OCI-LY7 (cell line): ENCODE data around the gene GNB5. TPM values are rescaled to one million over a fixed set of nuclear protein-coding genes. Genes with fewer than 3 reads are reported as not detected.

ENCODE experiments used
- BruUV-seq: library from RNA; stranded (reverse); fragments of 400-500 nt; replicated peaks from 2 replicates; lab custom pipeline; 2021; lab: Mats Ljungman, UMichigan
- CTCF ChIA-PET: fragments of 300-600 bp; sonication (Branson Sonifier 250); formaldehyde crosslinking; loops from one replicate; lab custom pipeline; 2022; ENCODE audit warnings: antibody characterized with exemption; ENCODE audit not compliant: unreplicated experiment; lab: Charles Lee
- POLR2A ChIA-PET: fragments of 300-600 bp; sonication (Branson Sonifier 250); formaldehyde crosslinking; loops from one replicate; lab custom pipeline; 2022; ENCODE audit warnings: antibody characterized with exemption; lab: Charles Lee
- DNase-seq: peaks from one replicate; pipeline ENCODE4 v3.0.0-alpha.2; 2015; ENCODE audit warnings: low spot score
- H2AFZ ChIP-seq: fragments of 200-600 bp; sonication (generic), shearing (Covaris generic); 2 replicates; pipeline ENCODE4 v1.6.1; 2014; ENCODE audit warnings: mild to moderate bottlenecking, antibody characterized with exemption, low read length, moderate library complexity
- H3K27ac ChIP-seq: fragments of 200-600 bp; sonication (generic); 2 replicates; pipeline ENCODE4 v1.5.1; 2014; ENCODE audit warnings: mixed run types, low read depth, mild to moderate bottlenecking, moderate library complexity, low read length, inconsistent platforms; ENCODE audit not compliant: poor library complexity, severe bottlenecking
- H3K36me3 ChIP-seq: fragments of 200-600 bp; sonication (generic); 2 replicates; pipeline ENCODE4 v1.6.1; 2014; ENCODE audit warnings: mild to moderate bottlenecking, antibody characterized with exemption, low read length, moderate library complexity, mixed read lengths; ENCODE audit not compliant: insufficient read depth
- H3K4me1 ChIP-seq: fragments of 200-600 bp; sonication (generic); 2 replicates; pipeline ENCODE4 v1.5.1; 2014; ENCODE audit warnings: mild to moderate bottlenecking, low read length; ENCODE audit not compliant: insufficient read depth, poor library complexity, severe bottlenecking
- H3K4me2 ChIP-seq: fragments of 200-600 bp; sonication (generic); 2 replicates; pipeline ENCODE4 v1.6.1; 2014; ENCODE audit warnings: mild to moderate bottlenecking, low read length
- H3K4me3 ChIP-seq: fragments of 200-600 bp; sonication (generic); 2 replicates; pipeline ENCODE4 v1.5.1; 2014; ENCODE audit warnings: mild to moderate bottlenecking, low read depth, low read length; ENCODE audit not compliant: poor library complexity, severe bottlenecking
- H3K79me2 ChIP-seq: fragments of 200-600 bp; sonication (generic); 2 replicates; pipeline ENCODE4 v1.6.1; 2016; ENCODE audit warnings: low read depth, mild to moderate bottlenecking, low read length, moderate library complexity, mixed read lengths; ENCODE audit not compliant: insufficient read depth
- H3K9me2 ChIP-seq: fragments of 200-600 bp; sonication (generic); 2 replicates; pipeline ENCODE4 v1.6.1; 2016; ENCODE audit warnings: mild to moderate bottlenecking, low read length, mixed read lengths; ENCODE audit not compliant: insufficient read depth
- H3K9me3 ChIP-seq: fragments of 200-600 bp; sonication (generic); 2 replicates; pipeline ENCODE4 v1.6.1; 2014; ENCODE audit warnings: mild to moderate bottlenecking, mixed run types, low read length, mixed read lengths
- H4K20me1 ChIP-seq: fragments of 200-600 bp; sonication (generic); 2 replicates; pipeline ENCODE4 v1.6.1; 2014; ENCODE audit warnings: mild to moderate bottlenecking, antibody characterized with exemption, low read length, moderate library complexity, mixed read lengths; ENCODE audit not compliant: insufficient read depth
- CTCF ChIP-seq: fragments of 200-600 bp; sonication (generic); conservative IDR thresholded peaks from 2 replicates; pipeline ENCODE4 v1.5.1; 2014; ENCODE audit warnings: mild to moderate bottlenecking, antibody characterized with exemption, low read length, moderate library complexity, mixed read lengths
- EZH2phosphoT487 ChIP-seq: fragments of 200-600 bp; sonication (generic); IDR thresholded peaks from 2 replicates; pipeline ENCODE4 v1.6.1; 2018; ENCODE audit warnings: low read depth, borderline replicate concordance, mild to moderate bottlenecking, mixed run types, antibody characterized with exemption, low read length, moderate library complexity, mixed read lengths
- intact Hi-C: fragments of 100-400 bp; cut with micrococcal nuclease; formaldehyde crosslinking; loops from one replicate; pipeline ENCODE4 v1.10.0; 2022; ENCODE audit not compliant: unreplicated experiment
- total RNA-seq, 2 experiments: library from RNA; depleted of rRNA in 1 of 2; stranded (reverse); fragments of >200 nt in 1 of 2; shearing (Covaris generic) in 1 of 2; gene quantifications; 2 replicates each; pipeline ENCODE4 v1.2.3, GENCODE V29; 2014 to 2022

The GNB5 gene
- total RNA-seq, 2 experiments from 2014 or later: 49.0 to 53.9 TPM

- Histone ChIP-seq H4K20me1 (no peaks in the 10 kb centered on the region), H3K4me1 (no peaks in the 10 kb centered on the region), H3K4me2 (no peak overlapping the region), H3K9me3 (no peaks in the 10 kb centered on the region), H3K27ac (no peak overlapping the region), H2AFZ (no peak overlapping the region), H3K36me3 (peaks cover 89% of the 10 kb centered on the region), H3K4me3 (no peak overlapping the region), H3K9me2 (no peaks in the 10 kb centered on the region), H3K79me2 (no peaks in the 10 kb centered on the region)
- ChIA-PET CTCF (no interaction called here), POLR2A (no interaction called here)
- no peak for DNase-seq
- TF ChIP-seq EZH2phosphoT487 (no peak), CTCF (no peak)
- no TSS peak for BruUV-seq
- intact Hi-C loops: loop anchor here (5.0 kb wide), 1 partner anchor 67 kb away; no protein-coding TSS in a partner anchor
Measured at GRCh38 chr15:52144656-52145178, 46.5 kb downstream of the GNB5 start.

- H2AFZ ChIP-seq: no peak overlapping the region
- intact Hi-C loops: loop anchor here (5.0 kb wide), 1 partner anchor 67 kb away; no protein-coding TSS in a partner anchor
- no peak for DNase-seq
- no peaks in the 10 kb centered on the region for H3K4me1 ChIP-seq
- H4K20me1 ChIP-seq: no peaks in the 10 kb centered on the region
- CTCF ChIA-PET: no interaction called here
- peaks cover 89% of the 10 kb centered on the region for H3K36me3 ChIP-seq
- no peak overlapping the region for H3K4me2 ChIP-seq
- H3K9me3 ChIP-seq: no peaks in the 10 kb centered on the region
- no TSS peak for BruUV-seq
- H3K4me3 ChIP-seq: no peak overlapping the region
- no peaks in the 10 kb centered on the region for H3K79me2 ChIP-seq
- H3K27ac ChIP-seq: no peak overlapping the region
- no peak for TF ChIP-seq CTCF
- TF ChIP-seq EZH2phosphoT487: no peak
- H3K9me2 ChIP-seq: no peaks in the 10 kb centered on the region
- POLR2A ChIA-PET: no interaction called here
Measured at GRCh38 chr15:52143873-52144272, 47.3 kb downstream of the GNB5 start.

- no TSS peak for BruUV-seq
- CTCF ChIA-PET: no interaction called here
- TF ChIP-seq EZH2phosphoT487: no peak
- TF ChIP-seq CTCF: no peak
- intact Hi-C loops: loop anchor here (1.0 to 5.0 kb wide), 2 partner anchors 63 to 158 kb away; no protein-coding TSS in a partner anchor
- H4K20me1 ChIP-seq: no peaks in the 10 kb centered on the region
- POLR2A ChIA-PET: interaction anchor here (0.6 kb wide), 2 partner anchors 17 to 21 kb away, joined by 3 to 4 read pairs; no protein-coding TSS in a partner anchor
- no peaks in the 10 kb centered on the region for H3K9me2 ChIP-seq
- no peaks in the 10 kb centered on the region for H3K79me2 ChIP-seq
- no peaks in the 10 kb centered on the region for H3K9me3 ChIP-seq
- H3K4me1 ChIP-seq: no peaks in the 10 kb centered on the region
- H3K4me3 ChIP-seq: no peak overlapping the region
- peaks cover 73% of the 10 kb centered on the region for H3K36me3 ChIP-seq
- H2AFZ ChIP-seq: no peak overlapping the region
- H3K4me2 ChIP-seq: no peak overlapping the region
- DNase-seq: no peak
- no peak overlapping the region for H3K27ac ChIP-seq
Measured at GRCh38 chr15:52140646-52141045, 50.5 kb downstream of the GNB5 start.
